Neuronal stem cell (in vitro differentiated cells): ENCODE measurements around the gene DOK3.
"Not testable (repeated sequence)": the region's sequence is repeated elsewhere in the genome, so short reads cannot be mapped to it uniquely, and the experiment has no call there.

Source experiments
- DNase-seq: peaks from one replicate; pipeline ENCODE4 v3.0.0-alpha.2; 2013; ENCODE audit warnings: low spot score
- H2AFZ ChIP-seq: one replicate; pipeline ENCODE4 v1.6.1; 2013; ENCODE audit warnings: mild to moderate bottlenecking, low read length, inconsistent platforms
- H2AK5ac ChIP-seq: 2 replicates; pipeline ENCODE4 v1.6.1; 2013; ENCODE audit warnings: low read depth, mild to moderate bottlenecking, inconsistent platforms, low read length, moderate library complexity, mixed read lengths
- H2BK120ac ChIP-seq: 2 replicates; pipeline ENCODE4 v1.6.1; 2013; ENCODE audit warnings: low read depth, mild to moderate bottlenecking, inconsistent platforms, low read length, moderate library complexity, mixed read lengths
- H2BK12ac ChIP-seq: one replicate; pipeline ENCODE4 v1.6.1; 2013; ENCODE audit warnings: low read length, inconsistent platforms
- H2BK15ac ChIP-seq: 2 replicates; pipeline ENCODE4 v1.6.1; 2013; ENCODE audit warnings: mild to moderate bottlenecking, low read length, inconsistent platforms, mixed read lengths
- H2BK5ac ChIP-seq: one replicate; pipeline ENCODE4 v1.6.1; 2013; ENCODE audit warnings: inconsistent platforms, mild to moderate bottlenecking, low read length, moderate library complexity
- H3K14ac ChIP-seq: one replicate; pipeline ENCODE4 v1.6.1; 2013; ENCODE audit warnings: low read length, inconsistent platforms
- H3K18ac ChIP-seq: 2 replicates; pipeline ENCODE4 v1.6.1; 2013; ENCODE audit warnings: low read length, inconsistent platforms
- H3K23ac ChIP-seq: 2 replicates; pipeline ENCODE4 v1.6.1; 2013; ENCODE audit warnings: low read depth, mild to moderate bottlenecking, mixed read lengths, low read length, inconsistent platforms; ENCODE audit not compliant: poor library complexity
- H3K27ac ChIP-seq: replicated peaks from 3 replicates; pipeline ENCODE4 v1.5.1; 2013; ENCODE audit warnings: low read length, inconsistent platforms
- H3K27me3 ChIP-seq, 3 experiments: 2 replicates each; pipeline ENCODE4 v1.6.1; 2013; ENCODE audit warnings: low read length in 3 of 3, mild to moderate bottlenecking in 2 of 3, inconsistent platforms in 1 of 3, low read depth in 1 of 3, mixed read lengths in 1 of 3, moderate library complexity in 1 of 3; ENCODE audit not compliant: control insufficient read depth in 3 of 3, insufficient read depth in 3 of 3
- H3K36me3 ChIP-seq, 2 donors: replicated peaks in 1 of 2; 2 replicates each; pipeline ENCODE4 v1.6.1; 2013; ENCODE audit warnings: low read length in 2 of 2; ENCODE audit not compliant: control insufficient read depth in 2 of 2, insufficient read depth in 2 of 2
- H3K4ac ChIP-seq: 2 replicates; pipeline ENCODE4 v1.6.1; 2013; ENCODE audit warnings: inconsistent platforms, mild to moderate bottlenecking, low read length, moderate library complexity
- H3K4me1 ChIP-seq, 2 donors: 1 replicate in 1 of 2; 2 replicates in 1 of 2; pipeline ENCODE4 v1.6.1; 2013; ENCODE audit warnings: low read length in 2 of 2, low read depth in 1 of 2; ENCODE audit not compliant: control insufficient read depth in 2 of 2, insufficient read depth in 1 of 2
- H3K4me2 ChIP-seq: one replicate; pipeline ENCODE4 v1.6.1; 2013; ENCODE audit warnings: mild to moderate bottlenecking, low read length, inconsistent platforms; ENCODE audit not compliant: insufficient read depth, poor library complexity, severe bottlenecking
- H3K4me3 ChIP-seq, 2 donors: 2 replicates each; pipeline ENCODE4 v1.5.1; 2013; ENCODE audit warnings: low read length in 2 of 2, mild to moderate bottlenecking in 2 of 2, inconsistent platforms in 1 of 2, moderate library complexity in 1 of 2
- H3K79me1 ChIP-seq: one replicate; pipeline ENCODE4 v1.6.1; 2013; ENCODE audit warnings: low read depth, mild to moderate bottlenecking, inconsistent platforms, low read length, moderate library complexity
- H3K9ac ChIP-seq: one replicate; pipeline ENCODE4 v1.6.1; 2013; ENCODE audit warnings: mild to moderate bottlenecking, low read depth, low read length, inconsistent platforms; ENCODE audit not compliant: poor library complexity
- H3K9me3 ChIP-seq, 2 donors: replicated peaks in 1 of 2; 2 replicates each; pipeline versions ENCODE3 to v1.6.1; 2013; ENCODE audit warnings: low read length in 2 of 2, mild to moderate bottlenecking in 2 of 2, inconsistent platforms in 1 of 2, low read depth in 1 of 2, mixed read lengths in 1 of 2, moderate library complexity in 1 of 2; ENCODE audit not compliant: control insufficient read depth in 2 of 2, insufficient read depth in 1 of 2
- H4K8ac ChIP-seq: one replicate; pipeline ENCODE4 v1.6.1; 2013; ENCODE audit warnings: low read depth, mild to moderate bottlenecking, inconsistent platforms, low read length, moderate library complexity
- H4K91ac ChIP-seq: one replicate; pipeline ENCODE4 v1.6.1; 2013; ENCODE audit warnings: low read length, low read depth, mild to moderate bottlenecking, inconsistent platforms; ENCODE audit not compliant: poor library complexity
- WGBS, 2 donors: extraction: QIAGEN DNeasy Blood & Tissue Kit; methylation state at CpG; one replicate each; pipeline ENCODE4 v1.1.7; 2013; ENCODE audit warnings: missing lambda C conversion rate in 2 of 2, mixed read lengths in 1 of 2; ENCODE audit not compliant: insufficient read length in 2 of 2, insufficient replicate concordance in 1 of 2; ENCODE audit errors: extremely low coverage in 2 of 2; 5-methylcytosine and 5-hydroxymethylcytosine counted together

The DOK3 gene

DNA sequence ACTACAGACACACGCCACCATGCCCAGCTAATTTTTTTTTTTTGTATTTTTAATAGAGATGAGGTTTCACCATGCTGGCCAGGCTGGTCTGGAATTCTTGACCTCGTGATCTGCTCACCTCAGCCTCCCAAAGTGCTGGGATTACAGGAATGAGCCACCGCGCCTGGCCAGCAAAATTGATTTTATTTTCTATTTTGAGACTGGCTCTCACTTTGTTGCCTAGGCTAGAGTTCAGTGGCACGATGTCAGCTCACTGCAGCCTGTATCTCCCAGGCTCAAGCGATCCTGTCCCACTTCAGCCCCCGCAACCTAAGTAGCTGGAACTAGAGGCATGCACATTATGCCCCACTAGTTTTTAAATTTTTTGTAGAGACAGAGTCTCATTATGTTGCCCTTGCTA is 24.8 kb upstream of the DOK3 start:
- WGBS, 2 donors: no CpG with 5 or more reads among the region's 7 CpGs
- peaks cover 52 to 96% of the 10 kb centered on the region in 2 donors for H3K36me3 ChIP-seq
- H3K9ac ChIP-seq: not testable (repeated sequence)

GRCh38 chr5:177531209-177531940 is 21.7 kb upstream of the DOK3 start:
- peaks cover 55 to 94% of the 10 kb centered on the region in 2 donors for H3K36me3 ChIP-seq
- H2BK5ac ChIP-seq: no peak overlapping the region
- H3K4me3 ChIP-seq: no peak overlapping the region
- no peak overlapping the region for H4K91ac ChIP-seq
- H3K4me2 ChIP-seq: no peak overlapping the region
- peaks cover 2% of the 10 kb centered on the region for H3K79me1 ChIP-seq
- H3K4me1 ChIP-seq: no peaks in the 10 kb centered on the region
- H3K9me3 ChIP-seq: no peaks in the 10 kb centered on the region
- no peak overlapping the region for H3K4ac ChIP-seq
- H2AK5ac ChIP-seq: no peak overlapping the region
- H2BK120ac ChIP-seq: no peak overlapping the region
- H2BK15ac ChIP-seq: no peak overlapping the region
- H2BK12ac ChIP-seq: no peak overlapping the region
- H3K27ac ChIP-seq: no peak overlapping the region
- no peak overlapping the region for H3K9ac ChIP-seq
- H3K27me3 ChIP-seq: no peaks in the 10 kb centered on the region
- DNase-seq: no peak
- H3K14ac ChIP-seq: no peak overlapping the region
- no peak overlapping the region for H2AFZ ChIP-seq
- no peak overlapping the region for H4K8ac ChIP-seq
- no CpG with 5 or more reads among the region's 27 CpGs for WGBS, 2 donors
- no peak overlapping the region for H3K23ac ChIP-seq
- no peak overlapping the region for H3K18ac ChIP-seq

More for the DNA sequence above, 24.8 kb upstream of the DOK3 start:
- H3K23ac ChIP-seq, H2BK120ac ChIP-seq, H3K18ac ChIP-seq, H3K4ac ChIP-seq, H3K14ac ChIP-seq, H2BK15ac ChIP-seq, H3K27ac ChIP-seq, H3K9me3 ChIP-seq, H3K4me2 ChIP-seq, H3K79me1 ChIP-seq, H4K8ac ChIP-seq, H2AK5ac ChIP-seq, H3K27me3 ChIP-seq, DNase-seq, H3K4me3 ChIP-seq, H4K91ac ChIP-seq, H2BK5ac ChIP-seq, H2AFZ ChIP-seq, H3K4me1 ChIP-seq, H2BK12ac ChIP-seq: not testable (repeated sequence)

DNA sequence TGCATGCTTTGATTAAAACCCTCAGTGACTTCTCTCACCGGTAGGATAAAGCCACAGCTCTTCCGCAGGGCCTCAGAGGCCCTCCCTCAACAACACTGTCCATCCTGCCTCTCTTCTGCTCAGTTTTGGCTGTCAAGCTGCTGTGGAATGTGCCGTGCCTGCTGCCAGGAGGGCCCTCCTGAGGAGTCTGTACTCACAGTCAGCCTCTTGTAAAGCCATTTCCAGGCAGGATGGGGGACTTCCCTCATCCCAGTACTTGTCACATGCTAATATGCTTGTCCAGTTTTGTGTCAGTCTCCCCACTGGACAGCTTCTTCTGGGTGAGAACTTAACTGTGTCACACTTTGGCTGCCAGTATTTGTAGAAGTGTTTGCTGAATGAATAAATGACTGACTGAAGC is 21.0 kb upstream of the DOK3 start:
- Histone ChIP-seq H2BK5ac (no peak overlapping the region), H3K36me3 (peaks cover 55 to 94% of the 10 kb centered on the region in 2 donors)
- WGBS, 2 donors: no CpG with 5 or more reads among the region's 3 CpGs

DNA sequence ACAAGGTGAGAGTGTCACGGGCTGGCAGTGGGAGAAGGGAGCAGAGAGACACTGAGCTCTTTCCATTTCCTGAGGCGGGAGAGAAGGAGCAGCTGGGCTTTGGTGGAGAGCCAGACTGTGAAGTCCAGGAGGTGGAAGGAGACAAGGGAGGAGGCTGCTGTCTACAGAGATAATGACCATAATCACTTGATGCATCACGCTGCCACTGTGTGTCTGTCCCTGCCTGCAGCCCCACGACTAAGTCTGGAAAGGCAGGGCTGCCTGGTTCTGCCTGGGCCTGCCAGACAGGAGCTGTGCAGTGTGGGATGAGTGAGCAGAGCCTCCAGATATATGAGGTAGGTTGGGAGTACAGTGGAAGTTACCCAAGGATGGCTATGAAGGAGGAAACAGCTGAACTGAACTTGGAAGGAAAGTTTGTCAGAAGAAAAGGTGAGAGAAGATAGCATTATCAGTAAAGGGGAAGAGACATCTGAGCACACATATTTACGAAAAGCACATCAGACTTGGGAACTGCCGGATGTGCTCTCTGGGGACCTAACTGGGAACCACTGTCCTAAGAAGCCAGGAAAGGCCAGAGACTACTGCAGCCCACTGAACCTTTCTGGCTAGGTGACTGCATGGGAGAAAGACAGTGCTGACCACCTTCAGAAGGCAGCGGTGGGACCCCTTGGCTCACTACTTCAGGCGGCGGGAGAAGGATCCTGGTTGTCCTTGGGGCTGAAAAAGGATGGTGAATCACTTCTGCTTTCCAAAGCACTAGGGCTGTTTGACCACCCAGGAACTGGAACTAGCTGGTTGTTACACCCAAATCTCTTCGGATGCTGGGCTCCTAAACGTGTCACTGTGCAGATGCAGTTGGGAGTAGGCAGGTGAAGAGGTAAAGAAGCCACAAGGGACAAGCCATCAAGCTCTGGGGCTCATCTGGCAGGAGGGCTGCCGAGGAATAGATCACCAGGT is 19.9 kb upstream of the DOK3 start:
- H3K9ac ChIP-seq: no peak overlapping the region
- H3K36me3 ChIP-seq: peaks cover 65 to 94% of the 10 kb centered on the region in 2 donors
- no CpG with 5 or more reads among the region's 12 CpGs for WGBS, 2 donors
- no peak overlapping the region for H3K4ac ChIP-seq
- no peak overlapping the region for H3K4me2 ChIP-seq
- no peak overlapping the region for H2AK5ac ChIP-seq
- H3K9me3 ChIP-seq: no peaks in the 10 kb centered on the region
- no peak overlapping the region for H2BK15ac ChIP-seq
- H3K27ac ChIP-seq: no peak overlapping the region
- H3K23ac ChIP-seq: no peak overlapping the region
- H2BK5ac ChIP-seq: no peak overlapping the region
- H3K79me1 ChIP-seq: peaks cover 2% of the 10 kb centered on the region
- H4K8ac ChIP-seq: no peak overlapping the region
- H2AFZ ChIP-seq: no peak overlapping the region
- no peaks in the 10 kb centered on the region for H3K27me3 ChIP-seq
- DNase-seq: no peak
- no peak overlapping the region for H4K91ac ChIP-seq
- H3K4me3 ChIP-seq: no peak overlapping the region
- H2BK120ac ChIP-seq: no peak overlapping the region
- H3K4me1 ChIP-seq: no peaks in the 10 kb centered on the region
- H2BK12ac ChIP-seq: no peak overlapping the region
- H3K14ac ChIP-seq: no peak overlapping the region
- H3K18ac ChIP-seq: no peak overlapping the region

More for the DNA sequence above, 21.0 kb upstream of the DOK3 start:
- DNase-seq: no peak
- no peak overlapping the region for H2BK120ac ChIP-seq
- H3K4ac ChIP-seq: no peak overlapping the region
- H2AK5ac ChIP-seq: no peak overlapping the region
- H3K23ac ChIP-seq: no peak overlapping the region
- no peak overlapping the region for H3K4me2 ChIP-seq
- no peak overlapping the region for H3K9ac ChIP-seq
- no peaks in the 10 kb centered on the region for H3K4me1 ChIP-seq
- H2BK15ac ChIP-seq: no peak overlapping the region
- H3K9me3 ChIP-seq: no peaks in the 10 kb centered on the region
- no peak overlapping the region for H4K8ac ChIP-seq
- no peak overlapping the region for H2BK12ac ChIP-seq
- no peaks in the 10 kb centered on the region for H3K27me3 ChIP-seq
- no peak overlapping the region for H2AFZ ChIP-seq
- H3K79me1 ChIP-seq: peaks cover 2% of the 10 kb centered on the region
- H3K18ac ChIP-seq: no peak overlapping the region
- H4K91ac ChIP-seq: no peak overlapping the region
- no peak overlapping the region for H3K4me3 ChIP-seq
- no peak overlapping the region for H3K14ac ChIP-seq
- no peak overlapping the region for H3K27ac ChIP-seq
